SIG-M5 (cell line): Measurements from ENCODE around the gene ACTN2.

Source experiments
- DNase-seq: peaks from one replicate; lab custom pipeline; 2025; lab: John Stamatoyannopoulos, UW

Gene ACTN2

DNA sequence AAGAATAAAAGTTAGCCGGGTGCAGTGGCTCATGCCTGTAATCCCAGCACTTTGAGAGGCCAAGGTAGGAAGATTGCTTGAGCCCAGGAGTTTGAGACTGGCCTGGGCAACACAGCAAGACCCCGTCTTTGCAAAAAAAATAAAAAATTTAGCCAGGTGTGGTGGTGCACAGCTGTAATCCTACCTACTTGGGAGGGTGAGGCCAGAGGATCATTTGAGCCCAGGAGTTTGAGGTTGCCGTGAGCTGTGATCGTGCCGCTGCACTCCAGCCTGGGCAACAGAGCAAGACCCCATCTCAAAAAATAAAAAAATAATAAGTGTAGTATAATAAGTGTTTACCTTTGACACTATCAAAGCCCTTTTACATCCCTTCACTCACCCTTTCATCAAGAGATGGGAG, 5.0 kb downstream of the ACTN2 start:
- DNase-seq: no peak

DNA sequence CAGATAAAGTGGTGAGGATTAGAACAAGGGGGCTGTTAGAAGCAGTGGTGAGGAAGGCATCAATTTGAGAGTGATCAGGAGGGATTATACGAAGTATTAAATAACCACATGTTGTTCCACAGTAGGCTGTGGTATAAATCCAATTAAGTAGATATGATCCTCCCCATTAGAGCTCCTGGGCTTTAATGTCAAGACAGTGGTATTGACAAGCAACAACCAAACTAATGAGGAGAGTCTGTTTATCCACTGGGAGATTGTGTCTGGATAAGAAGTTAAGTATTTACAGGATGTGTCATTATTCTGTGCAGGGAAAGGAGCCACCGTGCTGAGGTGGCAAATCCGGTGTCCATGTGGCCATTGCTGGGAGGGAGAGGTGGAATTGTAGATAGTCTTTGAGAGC, 5.8 kb downstream of the ACTN2 start:
- no peak for DNase-seq

DNA sequence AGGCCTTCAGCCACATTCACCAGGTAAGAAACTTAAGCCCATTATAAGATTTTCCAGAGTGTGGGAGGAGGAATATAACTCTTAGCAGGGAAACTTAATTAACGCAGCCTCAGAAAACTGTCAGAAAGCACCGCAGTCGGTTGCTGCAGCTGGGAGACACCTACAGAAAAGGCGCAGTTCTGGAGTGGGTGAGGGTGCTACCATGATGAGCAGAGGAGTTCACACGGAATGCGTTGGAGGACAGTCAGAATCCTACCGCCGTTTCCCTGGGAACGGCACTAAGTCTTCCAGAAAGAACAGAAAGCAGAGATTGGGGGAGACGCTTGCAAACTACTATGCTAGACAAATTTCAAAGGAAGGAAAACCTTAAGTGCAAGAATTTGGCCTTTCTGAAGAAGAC, 6.4 kb downstream of the ACTN2 start:
- DNase-seq: no peak

DNA sequence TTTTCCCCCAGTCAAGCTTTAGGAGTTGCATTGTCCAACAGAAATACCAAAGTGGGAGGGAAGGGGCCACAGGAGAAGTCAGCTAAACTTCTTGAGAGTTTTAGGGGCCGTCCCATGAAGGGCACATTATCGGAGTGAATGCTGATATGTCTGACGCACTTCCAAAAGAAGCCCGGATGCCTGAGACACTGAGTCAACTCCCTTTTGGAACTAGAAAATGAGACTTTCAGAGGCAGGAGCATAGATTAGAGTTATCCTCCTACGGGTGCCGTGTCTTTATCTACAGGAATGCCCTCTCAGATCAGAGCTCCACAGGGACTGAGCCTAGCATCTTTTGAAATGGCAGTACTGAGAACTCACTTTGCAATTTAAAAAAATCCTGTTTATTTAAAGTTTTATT, 13.1 kb downstream of the ACTN2 start:
- no peak for DNase-seq

DNA sequence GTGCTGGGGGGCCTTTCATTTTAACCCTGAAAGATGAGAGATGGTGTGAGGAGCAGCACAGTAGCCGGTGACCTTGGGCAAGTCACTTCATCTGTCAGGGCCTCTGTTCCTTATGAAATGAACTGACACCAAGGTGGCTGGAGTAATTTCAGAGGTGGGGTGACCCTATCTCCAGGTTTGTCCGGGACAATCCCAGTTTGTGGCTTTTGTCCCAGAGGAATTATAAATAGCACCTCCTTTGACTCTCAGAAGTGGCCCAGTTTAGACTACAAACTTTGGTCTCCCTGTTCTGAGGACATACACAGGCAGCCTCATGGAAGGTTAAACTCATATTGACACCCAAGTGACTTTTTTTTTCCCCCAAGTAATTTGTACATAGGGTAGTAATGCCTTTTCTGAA, 14.6 kb downstream of the ACTN2 start:
- DNase-seq: no peak

DNA sequence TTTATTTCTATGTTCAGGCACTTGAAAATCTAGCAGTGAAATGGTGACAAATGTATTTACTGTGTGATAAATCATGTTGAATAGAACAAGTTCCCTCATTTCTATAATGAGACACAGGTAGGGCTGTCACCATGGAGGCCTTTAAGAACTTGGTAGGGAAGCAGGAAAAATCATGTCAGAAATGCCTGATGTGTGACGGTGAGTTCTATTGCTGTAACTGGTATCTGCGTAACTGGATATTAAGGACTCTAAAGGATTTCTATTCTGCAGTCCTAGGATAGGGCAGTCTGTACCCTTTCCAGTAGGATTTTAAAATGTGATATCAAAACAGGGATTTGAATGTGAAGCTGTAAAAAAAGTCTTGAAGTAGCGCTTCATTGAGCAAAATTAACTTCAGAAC, 15.5 kb downstream of the ACTN2 start:
- no peak for DNase-seq

DNA sequence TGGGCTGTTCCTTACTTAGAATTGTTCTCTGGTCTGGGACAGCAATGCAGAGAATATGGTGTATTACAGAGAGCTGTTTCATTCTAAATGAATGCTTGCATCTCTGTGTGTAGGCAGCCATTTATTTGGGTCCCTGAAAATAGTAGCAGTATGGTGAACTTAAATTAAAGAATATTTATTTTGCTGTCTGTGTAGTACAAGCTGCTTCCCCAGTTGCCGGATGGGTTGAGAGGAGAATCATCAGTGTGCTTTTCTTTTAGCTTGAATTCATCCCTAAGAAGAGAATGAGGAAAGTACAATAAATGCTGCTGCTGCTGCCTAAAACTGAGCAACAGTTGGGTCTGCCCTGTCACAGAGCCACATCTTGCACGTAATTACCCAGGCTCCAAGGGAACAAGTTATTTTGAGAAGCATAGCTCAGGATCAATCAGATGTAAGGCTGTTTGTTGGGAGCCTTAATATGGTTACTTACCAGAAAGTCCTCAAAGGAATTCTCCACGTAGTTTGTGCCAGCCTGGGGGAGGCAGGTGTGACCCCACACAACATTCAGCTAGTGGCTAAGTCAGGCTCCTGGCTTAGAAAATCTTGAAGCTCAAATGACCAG, 16.6 kb downstream of the ACTN2 start:
- DNase-seq: no peak

DNA sequence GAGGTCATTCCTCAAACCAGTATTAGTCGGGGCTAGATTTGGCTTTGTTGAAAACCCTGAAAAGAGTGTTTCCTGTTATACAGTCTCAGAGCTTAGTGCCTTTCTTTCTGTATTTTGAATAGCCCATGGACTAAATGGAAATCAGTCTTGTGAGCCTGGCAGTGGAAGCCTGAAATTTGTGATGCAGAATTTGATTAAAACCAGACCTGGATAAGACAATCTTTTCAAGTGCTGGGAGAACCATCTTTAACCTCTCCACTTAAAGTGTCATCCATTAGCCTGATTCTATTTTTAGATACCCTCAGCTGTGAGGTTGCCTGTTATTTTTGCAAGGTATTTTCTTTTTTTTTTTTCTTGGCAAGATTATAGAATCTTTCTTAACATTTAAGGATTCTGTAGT, 19.5 kb downstream of the ACTN2 start:
- DNase-seq: no peak

DNA sequence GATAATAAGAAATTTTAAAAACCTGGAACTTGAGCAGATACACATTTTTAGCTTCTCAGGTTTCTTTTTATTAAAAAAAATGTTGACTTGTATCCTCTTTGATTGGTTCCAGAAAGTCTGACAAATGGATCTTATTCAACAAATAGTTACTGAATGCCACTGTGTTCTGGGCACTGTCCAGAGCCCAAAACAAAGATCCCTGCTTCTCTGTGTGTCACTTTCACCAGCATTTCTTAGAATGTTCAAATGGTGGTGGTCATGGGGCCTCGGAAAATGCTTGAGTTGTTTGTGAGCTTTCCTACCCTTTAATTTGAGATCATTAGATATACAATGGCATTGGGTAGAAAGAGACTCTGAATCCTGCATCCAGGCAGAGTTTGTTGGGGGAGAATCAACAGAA, 19.9 kb downstream of the ACTN2 start:
- no peak for DNase-seq

DNA sequence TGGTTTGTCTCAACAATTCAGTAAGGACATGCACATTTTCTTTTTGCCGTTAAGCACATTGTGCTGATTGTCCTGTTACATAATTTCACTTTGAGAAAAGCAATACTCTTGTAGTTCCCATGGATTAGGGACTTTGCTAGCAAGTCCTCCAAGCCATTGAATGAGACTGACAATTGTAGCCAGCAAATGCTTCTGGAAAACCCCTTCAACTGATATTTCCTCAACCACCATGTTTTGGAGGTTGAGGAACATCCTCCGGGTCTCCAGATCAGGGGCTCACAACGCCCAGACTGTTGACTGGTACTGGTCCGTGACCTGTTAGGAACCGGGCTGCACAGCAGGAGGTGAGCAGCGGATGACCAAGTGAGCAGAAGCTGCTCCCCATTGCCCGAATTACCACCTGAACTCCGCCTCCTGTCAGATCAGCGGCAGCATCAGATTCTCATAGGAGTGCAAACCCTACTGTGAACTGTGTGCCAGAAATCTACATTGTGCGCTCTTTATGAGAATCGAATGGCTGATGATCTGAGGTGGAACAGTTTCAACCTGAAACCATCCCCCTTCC, 24.1 kb downstream of the ACTN2 start:
- no peak for DNase-seq

DNA sequence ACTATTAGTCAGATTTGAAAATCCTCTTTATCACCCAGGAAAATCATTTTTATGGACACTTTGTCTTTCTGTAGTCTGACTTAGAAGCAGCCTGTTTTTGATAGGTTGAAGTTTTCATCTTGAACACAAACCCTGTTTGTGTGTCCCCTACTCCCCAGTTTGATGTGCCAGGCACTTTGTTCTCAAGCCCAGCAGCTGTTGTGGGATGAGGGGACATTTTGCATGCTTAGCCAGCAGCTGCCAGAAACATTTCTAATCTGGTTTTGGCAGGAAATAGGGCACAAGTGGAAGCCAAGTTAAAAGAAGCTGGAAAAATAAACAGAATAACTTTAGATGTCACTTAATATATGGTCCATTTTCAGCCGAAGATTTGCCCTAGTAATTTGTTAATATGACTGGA, 29.9 kb downstream of the ACTN2 start:
- no peak for DNase-seq

DNA sequence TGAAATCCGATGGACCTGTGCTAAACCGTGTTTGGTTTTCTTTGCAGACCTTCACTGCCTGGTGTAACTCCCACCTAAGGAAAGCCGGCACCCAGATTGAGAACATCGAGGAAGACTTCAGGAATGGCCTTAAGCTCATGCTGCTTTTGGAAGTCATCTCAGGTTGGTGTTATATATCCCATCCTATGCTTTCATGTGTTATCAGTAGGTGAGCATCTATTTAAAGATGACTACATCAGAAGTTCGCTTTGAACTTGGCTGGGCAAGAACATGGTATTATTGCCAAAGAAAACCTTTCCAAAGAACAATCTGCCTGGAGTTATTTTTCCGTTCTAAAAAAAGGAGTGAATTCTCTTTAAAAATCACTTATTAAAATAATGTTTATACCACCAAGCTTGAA, 31.5 kb downstream of the ACTN2 start:
- DNase-seq: no peak

DNA sequence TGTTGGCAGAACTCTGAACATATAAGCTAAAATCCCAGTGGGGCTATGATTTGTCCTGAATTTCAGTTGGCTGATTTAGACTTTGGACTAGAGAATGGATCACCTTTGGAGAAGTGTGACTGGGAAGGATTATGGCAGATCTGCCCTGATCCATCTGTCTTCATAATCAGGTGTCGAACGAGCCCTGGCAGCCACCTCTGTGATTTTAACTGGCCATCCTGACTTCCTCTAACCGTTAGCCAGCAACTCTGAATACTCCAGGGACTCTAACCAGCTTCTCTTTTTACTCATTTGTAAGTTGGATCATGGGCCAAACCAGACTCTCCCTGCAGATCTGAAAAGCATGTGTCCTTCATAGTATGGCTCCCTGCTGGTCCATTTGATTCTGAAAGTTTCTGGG, 32.0 kb downstream of the ACTN2 start:
- DNase-seq: no peak

DNA sequence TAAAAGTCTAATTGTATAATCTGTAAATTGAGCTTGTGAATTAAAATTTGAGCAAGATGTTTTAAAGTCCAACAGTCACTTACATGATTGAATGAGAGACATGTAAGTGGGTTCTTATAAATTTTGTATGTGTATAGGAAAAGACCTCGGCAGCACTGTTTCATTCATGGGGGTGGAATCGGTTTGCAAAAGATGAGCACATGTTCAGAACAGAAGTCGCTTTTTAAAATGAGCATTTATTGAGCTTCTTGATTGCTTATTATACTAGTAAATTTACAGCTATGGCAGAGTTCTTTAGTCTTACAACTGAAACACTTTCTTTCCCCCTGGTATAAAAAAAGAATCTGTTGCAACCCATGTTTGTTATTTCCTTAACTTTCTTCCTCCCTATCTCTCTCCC, 33.9 kb downstream of the ACTN2 start:
- no peak for DNase-seq

DNA sequence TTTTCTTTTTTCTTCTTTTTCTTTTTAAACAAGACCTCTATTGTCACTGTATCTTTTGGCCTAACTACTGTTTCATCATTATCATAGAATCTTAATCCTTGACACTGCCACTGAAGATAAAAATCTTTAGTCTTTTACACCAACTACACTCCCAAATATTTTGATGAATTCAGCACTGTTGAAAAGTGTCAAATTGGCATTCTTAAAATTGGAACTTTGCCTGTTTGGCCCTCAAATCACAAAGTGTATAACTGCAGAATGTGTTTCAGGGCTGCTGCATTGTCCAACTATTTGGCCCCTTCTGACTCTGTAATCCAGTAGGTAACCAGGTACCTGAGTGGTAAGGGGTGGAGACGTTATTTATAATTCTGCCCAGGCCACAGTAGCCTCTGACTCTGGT, 34.3 kb downstream of the ACTN2 start:
- DNase-seq: no peak

DNA sequence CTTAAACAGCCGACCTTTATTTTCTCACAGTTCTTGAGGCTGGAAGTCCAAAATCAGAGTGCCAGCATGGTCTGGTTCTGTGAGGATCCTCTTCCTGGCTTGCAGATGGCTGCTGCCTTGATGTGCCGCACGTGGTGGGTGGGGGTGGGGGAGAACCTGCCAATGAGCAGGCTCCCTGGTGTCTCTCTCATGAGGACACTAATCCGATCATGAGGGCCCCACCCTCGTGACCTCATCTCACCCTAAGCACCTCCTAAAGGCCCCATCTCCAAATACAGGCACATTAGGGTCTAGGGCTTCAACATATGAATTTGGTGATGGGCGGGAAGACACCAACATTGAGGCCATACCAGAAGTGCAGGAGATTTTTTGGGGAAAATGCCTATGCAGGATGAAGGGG, 37.8 kb downstream of the ACTN2 start:
- no peak for DNase-seq

DNA sequence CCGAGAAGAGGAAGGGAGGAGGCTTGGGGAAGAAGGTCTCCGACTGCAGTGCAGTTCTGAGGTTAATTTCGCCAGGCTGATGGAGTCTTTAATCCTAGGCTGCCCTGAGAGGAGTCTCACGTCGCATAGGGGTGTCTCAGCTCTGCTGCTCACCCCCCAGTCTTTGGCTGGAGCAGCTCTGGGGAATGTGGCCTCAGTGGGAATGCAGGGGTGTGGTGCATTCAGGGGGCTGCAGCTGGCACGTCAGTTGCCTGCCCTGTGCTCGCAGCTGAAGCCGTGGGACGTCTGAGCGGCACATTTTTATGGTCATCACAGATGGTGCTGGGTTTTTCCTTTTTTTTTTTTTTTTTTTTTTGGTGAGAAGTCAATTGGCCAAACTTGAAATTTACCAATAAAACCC, 38.2 kb downstream of the ACTN2 start:
- DNase-seq: no peak

DNA sequence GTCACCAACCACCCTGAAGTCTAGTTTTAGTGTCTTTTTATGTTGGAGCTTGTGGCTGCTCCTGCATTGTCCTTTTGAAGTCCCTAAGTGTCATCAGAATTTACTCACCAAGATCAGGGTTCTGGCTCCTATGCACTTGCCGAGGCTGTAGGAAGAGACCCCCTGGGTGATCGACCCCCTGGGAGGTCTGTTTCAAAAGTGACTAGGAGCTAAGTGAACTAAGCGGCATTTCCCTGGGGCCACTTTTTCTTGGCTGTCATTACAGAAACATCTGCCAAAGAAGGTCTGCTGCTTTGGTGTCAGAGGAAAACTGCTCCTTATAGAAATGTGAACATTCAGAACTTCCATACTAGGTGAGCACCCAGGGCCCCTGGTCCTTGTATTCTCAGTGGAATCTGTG, 39.4 kb downstream of the ACTN2 start:
- DNase-seq: no peak

DNA sequence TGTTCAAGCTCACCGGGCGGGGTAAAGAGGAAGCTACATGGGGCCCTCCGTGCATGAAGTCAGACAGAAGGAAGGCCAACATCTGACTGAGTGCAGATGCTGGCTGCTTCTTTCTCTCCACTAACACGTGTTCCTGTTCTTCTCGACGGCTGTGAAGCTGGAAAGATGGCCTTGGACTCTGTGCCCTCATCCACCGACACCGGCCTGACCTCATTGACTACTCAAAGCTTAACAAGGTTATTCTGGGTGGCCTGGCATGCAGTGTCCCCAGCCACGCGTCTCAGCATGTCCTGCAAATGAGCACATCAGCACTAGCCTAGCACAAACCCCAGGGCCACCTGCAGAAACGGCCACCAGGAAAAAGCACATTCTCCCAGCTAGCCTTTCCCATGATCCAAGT, 41.2 kb downstream of the ACTN2 start:
- no peak for DNase-seq

DNA sequence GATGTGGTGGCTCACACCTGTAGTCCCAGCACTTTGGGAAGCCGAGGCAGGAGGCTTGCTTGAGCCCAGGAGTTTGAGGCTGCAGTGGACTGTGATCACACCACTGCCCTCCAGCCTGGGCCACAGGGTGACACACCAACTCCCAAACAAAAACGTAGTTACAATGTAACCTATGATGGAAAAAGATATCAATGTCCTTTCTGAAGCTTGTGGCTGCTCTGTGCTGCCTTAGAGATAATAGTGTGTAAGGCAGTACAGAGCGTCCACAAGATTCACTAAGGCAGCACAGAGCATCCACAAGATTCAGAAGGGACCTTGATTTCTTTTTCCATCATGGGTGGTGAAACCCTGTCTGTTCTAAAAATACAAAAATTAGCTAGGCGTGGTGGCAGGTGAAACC, 42.5 kb downstream of the ACTN2 start:
- DNase-seq: no peak

DNA sequence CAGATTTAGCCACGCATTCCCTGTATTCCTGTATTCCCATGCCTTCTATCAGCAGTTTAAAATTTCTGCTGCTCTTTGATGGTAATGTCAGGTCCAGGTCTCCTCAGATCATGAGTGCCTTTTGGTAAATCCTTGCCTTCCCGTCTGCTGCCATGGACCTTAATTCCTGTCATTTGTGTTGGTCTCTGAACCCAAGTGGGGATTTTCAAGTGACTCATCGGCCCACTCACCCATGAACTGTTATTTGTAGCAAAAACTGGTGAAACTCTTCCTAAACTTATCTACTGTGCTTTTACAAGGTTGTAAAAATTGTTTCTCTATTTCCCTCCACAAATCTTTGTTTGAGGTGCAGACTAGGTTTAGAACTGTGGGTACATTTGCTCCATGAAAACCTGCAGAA, 47.4 kb downstream of the ACTN2 start:
- DNase-seq: no peak

DNA sequence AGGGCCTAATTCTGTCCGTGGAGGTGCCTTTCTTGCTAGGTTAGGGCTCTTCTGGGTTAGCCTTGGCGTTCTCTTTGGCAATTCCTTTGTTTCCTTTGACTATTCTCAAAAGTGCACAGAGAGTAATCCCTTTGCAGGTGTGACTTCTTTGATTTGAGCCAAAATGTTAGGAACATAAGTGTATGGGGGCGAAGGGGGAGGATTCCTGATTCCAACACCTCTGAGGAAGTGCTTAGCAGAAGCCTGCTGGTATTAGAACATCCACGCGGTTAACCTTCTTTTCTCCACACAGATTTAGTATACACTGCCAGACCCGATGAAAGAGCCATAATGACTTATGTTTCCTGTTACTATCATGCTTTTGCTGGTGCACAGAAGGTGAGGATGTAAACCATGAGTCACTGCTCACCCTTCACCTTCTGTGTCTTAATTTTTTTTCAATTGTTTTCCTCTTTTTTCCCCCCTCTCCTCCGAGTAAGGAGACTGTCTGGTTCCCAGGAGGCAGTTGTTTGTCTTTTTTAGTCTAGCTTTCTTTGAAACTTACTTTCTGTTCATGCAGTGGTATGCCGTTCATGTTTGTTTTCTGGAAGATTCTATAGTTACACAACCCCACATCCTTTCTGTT, 48.0 kb downstream of the ACTN2 start:
- no peak for DNase-seq

DNA sequence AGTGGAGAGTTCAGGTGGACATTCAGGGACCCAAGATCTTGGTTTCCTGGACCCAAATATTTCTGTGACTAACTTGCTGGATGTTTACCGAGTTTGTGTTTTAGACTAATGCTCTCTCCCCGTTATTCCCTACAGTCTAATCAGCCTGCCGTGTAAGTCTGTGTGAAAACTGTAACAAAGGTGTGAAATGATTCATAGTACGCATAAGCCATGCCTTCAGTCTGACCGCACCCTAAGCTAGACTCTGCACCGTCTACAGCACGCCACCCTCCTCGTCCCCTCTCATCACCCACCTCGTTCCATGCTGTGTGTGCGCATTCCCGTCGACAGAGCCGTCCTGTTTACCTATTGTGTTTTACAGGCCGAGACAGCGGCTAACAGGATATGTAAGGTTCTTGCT, 50.5 kb downstream of the ACTN2 start:
- no peak for DNase-seq

DNA sequence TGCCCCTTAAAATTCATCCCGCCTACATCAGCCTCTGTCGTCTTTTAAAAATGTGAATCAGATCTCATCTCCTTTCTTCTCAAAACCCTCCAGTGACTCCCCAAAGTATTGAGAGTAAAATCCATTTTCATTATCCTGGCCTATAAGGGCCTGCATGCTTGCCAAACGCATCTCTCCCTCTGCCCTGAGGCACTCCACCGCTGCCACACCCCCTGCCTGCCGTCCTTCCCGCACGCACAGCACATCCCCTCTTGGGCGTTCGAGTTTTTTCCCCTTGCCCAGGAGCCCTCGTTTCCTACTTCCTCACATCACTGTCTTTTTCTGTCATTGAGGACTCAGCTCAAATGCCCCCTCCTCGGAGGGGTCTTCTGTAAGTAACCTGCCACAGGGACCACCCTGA, 55.5 kb downstream of the ACTN2 start:
- DNase-seq: no peak
